GM12878 (cell line): Measurements from ENCODE around the gene TRPV5. TPM values are rescaled to one million over a fixed set of nuclear protein-coding genes. Genes with fewer than 3 reads are reported as not detected.

ENCODE experiments used
- ATAC-seq: fragments of 200-7000 bp; cut with Tn5 transposase; 3 replicates; pipeline ENCODE4 v1.9.1; 2020; ENCODE audit warnings: mild to moderate bottlenecking, moderate library complexity
- BruUV-seq: library from RNA; stranded (reverse); fragments of 400-500 nt; replicated peaks from 2 replicates; lab custom pipeline; 2021; lab: Mats Ljungman, UMichigan
- CTCF ChIA-PET: fragments of 300-600 bp; sonication (Branson Sonifier 250); formaldehyde crosslinking; extraction: SDS; loops from one replicate; lab custom pipeline; 2021; ENCODE audit warnings: inconsistent platforms; lab: Yijun Ruan, JAX
- POLR2A ChIA-PET: fragments of 350-600 bp; formaldehyde crosslinking; extraction: SDS; loops from one replicate; lab custom pipeline; 2021; ENCODE audit warnings: inconsistent platforms; lab: Charles Lee
- RAD21 ChIA-PET: fragments of 300-600 bp; sonication (Branson Sonifier 250); formaldehyde crosslinking; loops from one replicate; lab custom pipeline; 2023; ENCODE audit warnings: antibody characterized with exemption; ENCODE audit not compliant: unreplicated experiment; lab: Charles Lee
- SMC1A ChIA-PET: fragments of 300-600 bp; sonication (Branson Sonifier 250); formaldehyde crosslinking; loops from one replicate; lab custom pipeline; 2023; ENCODE audit not compliant: unreplicated experiment, uncharacterized antibody; lab: Charles Lee
- DNase-seq: peaks from one replicate; pipeline ENCODE4 v3.0.0-alpha.2; 2011; ENCODE audit warnings: low read depth, low spot score
- FAIRE-seq: peaks from 3 replicates; lab custom pipeline; 2011; peaks lifted over from hg19 to GRCh38; lab: Jason Lieb, UNC
- H2AFZ ChIP-seq: 2 replicates; pipeline ENCODE4 v1.6.0; 2011; ENCODE audit warnings: low read depth, low read length, control low read depth; ENCODE audit not compliant: control insufficient read depth
- H3K27ac ChIP-seq: 2 replicates; pipeline ENCODE4 v1.5.1; 2011; ENCODE audit warnings: control low read depth; ENCODE audit not compliant: control insufficient read depth, insufficient read depth
- H3K27me3 ChIP-seq, 2 experiments: replicated peaks in 1 of 2; 2 replicates each; pipeline versions ENCODE4 v1.6.0 to v1.6.1; 2011; ENCODE audit warnings: low read length in 1 of 2; ENCODE audit not compliant: control insufficient read depth in 2 of 2, insufficient read depth in 2 of 2
- H3K36me3 ChIP-seq, 2 experiments: 2 replicates each; pipeline ENCODE4 v1.5.1; 2011; ENCODE audit warnings: low read length in 1 of 2; ENCODE audit not compliant: control insufficient read depth in 2 of 2, insufficient read depth in 2 of 2
- H3K4me1 ChIP-seq: 2 replicates; pipeline ENCODE4 v1.6.1; 2011; ENCODE audit warnings: mild to moderate bottlenecking, low read length, moderate library complexity, mixed read lengths; ENCODE audit not compliant: control insufficient read depth, insufficient read depth
- H3K4me2 ChIP-seq: 2 replicates; pipeline ENCODE4 v1.6.0; 2011; ENCODE audit warnings: control low read depth; ENCODE audit not compliant: control insufficient read depth, insufficient read depth
- H3K4me3 ChIP-seq: fragments of 200-600 bp; sonication (generic); 2 replicates; pipeline ENCODE4 v1.5.1; 2016
- H3K79me2 ChIP-seq: 2 replicates; pipeline ENCODE4 v1.6.0; 2011; ENCODE audit warnings: low read length; ENCODE audit not compliant: control insufficient read depth, insufficient read depth
- H3K9ac ChIP-seq: 2 replicates; pipeline ENCODE4 v1.8.0; 2011; ENCODE audit warnings: low read length, control low read depth, mixed read lengths; ENCODE audit not compliant: control insufficient read depth, insufficient read depth
- H3K9me3 ChIP-seq: replicated peaks from 3 replicates; pipeline ENCODE4 v1.5.1; 2011; ENCODE audit warnings: mild to moderate bottlenecking, low read length; ENCODE audit not compliant: control insufficient read depth, insufficient read depth
- H4K20me1 ChIP-seq: 2 replicates; pipeline ENCODE4 v1.6.0; 2011; ENCODE audit not compliant: control insufficient read depth, insufficient read depth
- BHLHE40 ChIP-seq, 2 experiments: fragments of 450-650 bp in 1 of 2; IDR thresholded peaks; 2 replicates each; pipeline ENCODE4 v1.6.1; 2011 to 2017; ENCODE audit warnings: low read depth in 2 of 2, borderline replicate concordance in 1 of 2, improper control_type of control experiment in 1 of 2, low read length in 1 of 2, mild to moderate bottlenecking in 1 of 2
- CBX5 ChIP-seq: sonication (generic); IDR thresholded peaks from 2 replicates; pipeline ENCODE4 v1.6.1; 2016; ENCODE audit warnings: low read depth, moderate library complexity, mild to moderate bottlenecking, inconsistent platforms
- ELK1 ChIP-seq: IDR thresholded peaks from 2 replicates; pipeline ENCODE4 v1.6.1; 2012; ENCODE audit warnings: low read depth, low read length, improper control_type of control experiment
- ESRRA ChIP-seq: IDR thresholded peaks from 2 replicates; pipeline ENCODE4 v1.6.1; 2012; ENCODE audit warnings: mild to moderate bottlenecking, low read length, improper control_type of control experiment
- HDGF ChIP-seq: fragments of 450-650 bp; IDR thresholded peaks from 2 replicates; pipeline ENCODE4 v1.6.1; 2016; ENCODE audit warnings: antibody characterized with exemption
- HSF1 ChIP-seq: fragments of 150-350 bp; IDR thresholded peaks from 2 replicates; pipeline ENCODE4 v1.6.1; 2014; ENCODE audit warnings: mild to moderate bottlenecking, low read depth, low read length
- JUND ChIP-seq: IDR thresholded peaks from 2 replicates; pipeline ENCODE4 v1.6.1; 2012; ENCODE audit warnings: low read depth, mild to moderate bottlenecking, low read length, improper control_type of control experiment, moderate library complexity
- MTA3 ChIP-seq: IDR thresholded peaks from 2 replicates; pipeline ENCODE4 v1.6.1; 2012; ENCODE audit warnings: low read length, inconsistent platforms, borderline replicate concordance
- NFXL1 ChIP-seq: fragments of 450-650 bp; IDR thresholded peaks from 2 replicates; pipeline ENCODE4 v1.6.1; 2017; ENCODE audit warnings: antibody characterized with exemption, mild to moderate bottlenecking, borderline replicate concordance
- NFYB ChIP-seq: IDR thresholded peaks from 2 replicates; pipeline ENCODE4 v1.6.1; 2011; ENCODE audit warnings: low read depth, mild to moderate bottlenecking, low read length, improper control_type of control experiment, moderate library complexity; ENCODE audit not compliant: insufficient read depth
- NR2C1 ChIP-seq: fragments of 450-650 bp; IDR thresholded peaks from 2 replicates; pipeline ENCODE4 v1.6.1; 2017; ENCODE audit warnings: antibody characterized with exemption, mild to moderate bottlenecking, moderate library complexity
- PAX5 ChIP-seq: IDR thresholded peaks from 2 replicates; pipeline ENCODE4 v1.6.1; 2011; ENCODE audit warnings: low read depth, low read length, borderline replicate concordance
- POLR2AphosphoS2 ChIP-seq: IDR thresholded peaks from 2 replicates; pipeline ENCODE4 v1.6.1; 2011; ENCODE audit warnings: low read depth, mild to moderate bottlenecking, low read length, improper control_type of control experiment, moderate library complexity
- ZNF217 ChIP-seq: fragments of 450-650 bp; IDR thresholded peaks from 2 replicates; pipeline ENCODE4 v1.6.1; 2017; ENCODE audit warnings: antibody characterized with exemption, mild to moderate bottlenecking
- WGBS: methylation state at CpG from one replicate; pipeline ENCODE4 v1.1.6; 2016; ENCODE audit warnings: low lambda C conversion rate; ENCODE audit not compliant: insufficient replicate concordance, insufficient coverage; ENCODE audit errors: missing lambda C conversion rate; 5-methylcytosine and 5-hydroxymethylcytosine counted together
- in situ Hi-C: fragments of 300-500 bp; cut with MboI; formaldehyde crosslinking; loops from 9 replicates; pipeline ENCODE4 v1.14.3; 2018; ENCODE audit warnings: mixed read lengths
- intact Hi-C: fragments of 100-400 bp; cut with micrococcal nuclease; formaldehyde crosslinking; loops from one replicate; pipeline ENCODE4 v1.14.2; 2022; ENCODE audit not compliant: unreplicated experiment
- polyA plus RNA-seq, 11 experiments: library from polyadenylated mRNA; depleted of rRNA in 4 of 11; unstranded in 6 of 11; stranded (reverse) in 5 of 11; fragments of >200 nt; fragmentation: Nextera tagmentation in 4 of 11; fragmentation: Illumina TruSeq in 1 of 11; extraction: Ambion mirVana in 4 of 11; extraction: Trizol in 1 of 11; gene quantifications; 1 replicate in 1 of 11; 2 replicates in 10 of 11; pipeline versions ENCODE4 v1.2.1 to v1.2.3, GENCODE V29; 2011 to 2016; ENCODE audit warnings: inconsistent platforms in 2 of 11, missing spikeins in 2 of 11, low read depth in 1 of 11
- total RNA-seq, 4 experiments: library from RNA; depleted of rRNA in 3 of 4; stranded (reverse); fragments of >200 nt in 3 of 4; fragmentation: Illumina TruSeq in 1 of 4; extraction: Trizol in 1 of 4; gene quantifications; 2 replicates each; pipeline versions ENCODE4 v1.2.1 to v1.2.3, GENCODE V29; 2013 to 2021
- TF ChIP-seq, protein P1 (sequence below): fragments of 450-650 bp; IDR thresholded peaks from 2 replicates; pipeline ENCODE4 v1.6.1; 2017; ENCODE audit warnings: mild to moderate bottlenecking
- TF ChIP-seq, protein P2 (sequence below): fragments of 450-650 bp; conservative IDR thresholded peaks from 2 replicates; pipeline ENCODE4 v1.6.1; 2017; ENCODE audit warnings: mild to moderate bottlenecking, moderate library complexity

The TRPV5 gene
- total and polyA plus RNA-seq, 10 of the 15 experiments (the other 5 are each of a cell fraction or from before 2014, with no cell fraction given): not detected

DNA sequence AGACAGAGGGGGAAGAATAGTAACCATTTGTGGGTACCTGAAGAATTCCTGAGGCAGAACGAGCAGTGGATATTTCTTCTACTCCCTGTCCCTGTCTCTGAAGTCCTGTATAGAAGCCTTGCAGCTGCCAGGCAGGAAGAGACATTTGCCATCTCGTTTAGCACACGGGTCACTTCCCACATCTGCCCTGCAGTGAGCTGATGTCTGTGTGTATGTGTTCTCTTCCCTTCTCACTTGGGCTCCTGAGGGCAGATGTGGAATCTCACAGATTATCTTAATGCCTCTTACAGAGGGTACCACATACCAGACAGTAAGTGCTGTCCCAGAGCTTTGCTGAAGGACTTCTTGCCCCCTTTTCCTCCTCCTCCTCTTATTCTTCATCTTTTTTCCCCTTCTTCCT, 33.9 kb downstream of the TRPV5 start:
- Histone ChIP-seq H3K4me2 (no peak overlapping the region), H3K4me1 (no peaks in the 10 kb centered on the region), H3K79me2 (no peaks in the 10 kb centered on the region), H3K4me3 (no peak overlapping the region), H3K27me3 (peaks cover 0 to 3% of the 10 kb centered on the region in 2 experiments; a peak in 3 of 4 replicates), H4K20me1 (no peaks in the 10 kb centered on the region), H2AFZ (no peak overlapping the region), H3K9ac (no peak overlapping the region), H3K9me3 (no peaks in the 10 kb centered on the region), H3K27ac (no peak overlapping the region), H3K36me3 (no peaks in the 10 kb centered on the region)
- DNase-seq: no peak
- TF ChIP-seq PAX5: no peak
- no peak for TF ChIP-seq HSF1
- no peak for TF ChIP-seq BHLHE40 (IDR thresholded peaks at IDR 0.05; ENCODE audit: borderline replicate concordance in 1 of 2, low read depth in 2 of 2, low read length in 1 of 2)
- no peak for TF ChIP-seq ELK1
- TF ChIP-seq HDGF: no peak
- no peak for TF ChIP-seq NR2C1
- no peak for TF ChIP-seq MTA3
- TF ChIP-seq, protein P1, sequence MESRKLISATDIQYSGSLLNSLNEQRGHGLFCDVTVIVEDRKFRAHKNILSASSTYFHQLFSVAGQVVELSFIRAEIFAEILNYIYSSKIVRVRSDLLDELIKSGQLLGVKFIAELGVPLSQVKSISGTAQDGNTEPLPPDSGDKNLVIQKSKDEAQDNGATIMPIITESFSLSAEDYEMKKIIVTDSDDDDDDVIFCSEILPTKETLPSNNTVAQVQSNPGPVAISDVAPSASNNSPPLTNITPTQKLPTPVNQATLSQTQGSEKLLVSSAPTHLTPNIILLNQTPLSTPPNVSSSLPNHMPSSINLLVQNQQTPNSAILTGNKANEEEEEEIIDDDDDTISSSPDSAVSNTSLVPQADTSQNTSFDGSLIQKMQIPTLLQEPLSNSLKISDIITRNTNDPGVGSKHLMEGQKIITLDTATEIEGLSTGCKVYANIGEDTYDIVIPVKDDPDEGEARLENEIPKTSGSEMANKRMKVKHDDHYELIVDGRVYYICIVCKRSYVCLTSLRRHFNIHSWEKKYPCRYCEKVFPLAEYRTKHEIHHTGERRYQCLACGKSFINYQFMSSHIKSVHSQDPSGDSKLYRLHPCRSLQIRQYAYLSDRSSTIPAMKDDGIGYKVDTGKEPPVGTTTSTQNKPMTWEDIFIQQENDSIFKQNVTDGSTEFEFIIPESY: no peak
- TF ChIP-seq JUND: no peak
- TF ChIP-seq POLR2AphosphoS2: no peak
- TF ChIP-seq, protein P2, sequence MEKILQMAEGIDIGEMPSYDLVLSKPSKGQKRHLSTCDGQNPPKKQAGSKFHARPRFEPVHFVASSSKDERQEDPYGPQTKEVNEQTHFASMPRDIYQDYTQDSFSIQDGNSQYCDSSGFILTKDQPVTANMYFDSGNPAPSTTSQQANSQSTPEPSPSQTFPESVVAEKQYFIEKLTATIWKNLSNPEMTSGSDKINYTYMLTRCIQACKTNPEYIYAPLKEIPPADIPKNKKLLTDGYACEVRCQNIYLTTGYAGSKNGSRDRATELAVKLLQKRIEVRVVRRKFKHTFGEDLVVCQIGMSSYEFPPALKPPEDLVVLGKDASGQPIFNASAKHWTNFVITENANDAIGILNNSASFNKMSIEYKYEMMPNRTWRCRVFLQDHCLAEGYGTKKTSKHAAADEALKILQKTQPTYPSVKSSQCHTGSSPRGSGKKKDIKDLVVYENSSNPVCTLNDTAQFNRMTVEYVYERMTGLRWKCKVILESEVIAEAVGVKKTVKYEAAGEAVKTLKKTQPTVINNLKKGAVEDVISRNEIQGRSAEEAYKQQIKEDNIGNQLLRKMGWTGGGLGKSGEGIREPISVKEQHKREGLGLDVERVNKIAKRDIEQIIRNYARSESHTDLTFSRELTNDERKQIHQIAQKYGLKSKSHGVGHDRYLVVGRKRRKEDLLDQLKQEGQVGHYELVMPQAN: no peak
- no peak for TF ChIP-seq NFXL1
- no peak for TF ChIP-seq ZNF217
- TF ChIP-seq CBX5: no peak
- no peak for TF ChIP-seq NFYB
- no peak for TF ChIP-seq ESRRA
- in situ Hi-C loops: no loop called here
- BruUV-seq: no TSS peak
- SMC1A ChIA-PET: interaction anchor here (0.8 kb wide), 1 partner anchor 316 kb away, joined by 3 read pairs; no protein-coding TSS in a partner anchor
- no peak for ATAC-seq
- CTCF ChIA-PET: interaction anchor here (0.8 to 2.0 kb wide), 3 partner anchors 10 to 19 kb away, joined by 3 to 4 read pairs (median 3); no protein-coding TSS in a partner anchor
- intact Hi-C loops: no loop called here
- 4% methylated on average over 3 of the region's 3 CpGs for WGBS
- FAIRE-seq: no peak
- RAD21 ChIA-PET: interaction anchor here (0.7 kb wide), 1 partner anchor 566 kb away, joined by 4 read pairs; no protein-coding TSS in a partner anchor
- POLR2A ChIA-PET: no interaction called here
